ENCODE data around the gene CYP2E1.
"Not testable (repeated sequence)": the region's sequence is repeated elsewhere in the genome, so short reads cannot be mapped to it uniquely, and the experiment has no call there.

The CYP2E1 gene

GRCh38 chr10:133573460-133573859 is 46.3 kb downstream of the CYP2E1 start:
- DNase-seq = not testable (repeated sequence)

- not testable (repeated sequence) for DNase-seq
Measured at GRCh38 chr10:133577037-133577436, 49.9 kb downstream of the CYP2E1 start.

Measured in activated naive CD4-positive, alpha-beta T cell treated with anti-CD3 and anti-CD28 coated beads, Interleukin-2, amount 50 U/mL, for 16 hours (primary cell).